ENCODE results near the gene USP33. TPM values are rescaled to one million over a fixed set of nuclear protein-coding genes. Genes with fewer than 3 reads are reported as not detected.
"Not testable (repeated sequence)": the region's sequence is repeated elsewhere in the genome, so short reads cannot be mapped to it uniquely, and the experiment has no call there.

Gene USP33
- 10 to 100 TPM; 33.1 to 45.0 (median 33.8) TPM for polyA plus RNA-seq

DNA sequence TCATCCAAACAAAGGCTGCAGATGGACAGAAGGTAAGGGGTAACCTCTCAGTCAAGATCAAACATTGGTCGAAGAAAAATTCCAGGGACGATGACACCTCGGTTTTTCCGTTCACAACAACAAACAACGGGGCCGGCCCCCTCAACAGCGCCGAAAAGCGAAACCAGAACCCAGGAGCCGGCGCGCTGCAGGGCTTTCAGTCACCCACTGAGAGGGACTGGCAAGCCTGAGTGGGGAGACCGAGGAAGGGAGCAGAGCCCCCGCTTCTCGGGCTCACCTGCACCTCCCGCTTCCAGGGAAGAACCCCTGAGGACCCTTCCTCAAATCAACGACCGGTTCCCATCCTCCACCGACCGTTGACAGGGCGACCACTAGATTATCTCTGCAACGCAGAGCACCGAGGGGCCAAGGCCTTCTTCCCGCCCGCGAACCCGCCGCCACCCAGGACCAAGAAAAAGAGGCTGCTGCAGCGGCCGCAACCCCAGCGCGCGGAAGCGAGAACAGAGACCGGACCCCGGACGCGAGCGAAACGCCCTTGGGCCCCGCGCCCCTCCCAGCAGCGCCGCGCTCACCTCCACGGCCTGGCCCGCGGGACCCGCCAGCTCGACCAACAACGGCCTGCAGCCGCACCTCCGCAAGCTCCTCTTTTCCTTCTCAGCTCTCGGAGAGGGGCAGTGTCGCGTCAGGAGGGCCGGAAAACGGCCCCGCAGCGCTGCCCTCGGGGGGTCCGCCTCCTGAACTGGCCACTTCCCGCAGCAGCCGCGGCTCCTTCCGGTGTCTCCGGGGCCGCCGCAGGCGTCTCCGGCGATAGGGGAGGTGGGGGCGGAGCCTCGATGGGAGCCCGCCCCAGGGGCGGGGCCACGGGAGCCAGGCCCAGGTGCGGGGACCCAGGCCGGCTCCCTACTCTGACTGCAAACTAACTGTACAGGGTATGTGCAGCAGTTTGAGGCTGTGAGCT, at the start of gene USP33:
Gene USP33 (minus strand): TSS at position 782 of the 958 bp plus-strand sequence. CDS start 18,155 bp downstream, outside the sequence.
- peak within 1 kb of the TSS; percentile 93 to 98 (median 97) for H3K27ac Mint-ChIP-seq
- H3K9me3 Mint-ChIP-seq, result no peaks in the 10 kb centered on the region
- peak within 1 kb of the TSS; percentile 90 to 98 (median 94) for H3K4me3 Mint-ChIP-seq
- H3K4me1 Mint-ChIP-seq, result peaks cover 42 to 49% of the 10 kb centered on the region in 2 donors
- no peaks in the 10 kb centered on the region for H3K36me3 Mint-ChIP-seq
- peaks cover 3 to 12% (median 4%) of the 10 kb centered on the region in 3 donors for H3K27me3 Mint-ChIP-seq (ENCODE audit: low read depth in 3 of 3)
- peak; percentile 91 to 93 (median 91) for DNase-seq

DNA sequence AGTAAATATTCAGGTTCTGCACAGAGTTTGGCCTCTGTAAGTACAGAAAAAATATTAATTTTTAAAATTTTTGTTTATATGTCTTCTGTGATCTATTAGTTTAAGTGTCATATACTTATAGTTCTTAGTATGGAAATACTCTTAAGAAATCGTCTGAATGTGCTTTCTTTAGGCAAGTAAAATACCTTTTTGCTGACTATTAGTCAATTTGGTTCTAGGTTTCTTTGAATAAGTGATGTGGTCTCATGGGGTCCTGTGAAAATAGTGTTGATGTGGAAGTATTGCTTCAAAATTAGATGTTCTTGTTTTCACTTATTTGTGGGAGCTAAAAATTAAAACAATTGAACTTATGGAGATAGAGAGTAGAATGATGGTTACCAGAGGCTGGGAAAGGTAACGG, 43.7 kb upstream of the USP33 start:
- H3K36me3 Mint-ChIP-seq, result peaks cover 8 to 35% (median 12%) of the 10 kb centered on the region in 3 donors
- no peak overlapping the region for H3K4me3 Mint-ChIP-seq
- peaks cover 2 to 18% of the 10 kb centered on the region in 2 donors for H3K4me1 Mint-ChIP-seq
- no peak for DNase-seq
- no peaks in the 10 kb centered on the region for H3K27me3 Mint-ChIP-seq (ENCODE audit: low read depth in 3 of 3)
- no peaks in the 10 kb centered on the region for H3K9me3 Mint-ChIP-seq
- no peak overlapping the region for H3K27ac Mint-ChIP-seq

DNA sequence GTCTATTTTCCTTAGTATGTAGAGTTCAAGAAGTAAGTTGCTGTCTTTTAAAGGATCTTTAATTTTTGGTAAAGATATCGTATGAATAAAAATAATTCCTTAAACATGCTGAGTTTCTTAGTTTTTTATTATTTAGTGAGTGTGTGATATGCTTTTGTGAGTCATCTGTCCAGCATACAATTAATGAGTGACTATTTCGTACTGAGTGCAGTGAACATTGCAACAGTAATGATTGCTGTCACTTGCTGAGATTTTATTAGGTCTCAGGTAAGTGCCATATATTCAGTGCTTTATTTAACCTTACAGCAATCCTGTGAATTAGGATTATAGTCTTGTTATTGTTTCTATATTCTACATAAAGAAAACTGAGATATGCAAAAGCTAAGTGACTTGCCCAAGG, 42.4 kb upstream of the USP33 start:
- no peak for DNase-seq
- peaks cover 4 to 33% (median 8%) of the 10 kb centered on the region in 3 donors for H3K36me3 Mint-ChIP-seq
- no peaks in the 10 kb centered on the region for H3K27me3 Mint-ChIP-seq (ENCODE audit: low read depth in 3 of 3)
- no peaks in the 10 kb centered on the region for H3K9me3 Mint-ChIP-seq
- H3K4me1 Mint-ChIP-seq, result peaks cover 8 to 30% of the 10 kb centered on the region in 2 donors
- peak overlapping the region in 1 of 6 donors; percentile 35 for H3K27ac Mint-ChIP-seq
- no peak overlapping the region for H3K4me3 Mint-ChIP-seq

DNA sequence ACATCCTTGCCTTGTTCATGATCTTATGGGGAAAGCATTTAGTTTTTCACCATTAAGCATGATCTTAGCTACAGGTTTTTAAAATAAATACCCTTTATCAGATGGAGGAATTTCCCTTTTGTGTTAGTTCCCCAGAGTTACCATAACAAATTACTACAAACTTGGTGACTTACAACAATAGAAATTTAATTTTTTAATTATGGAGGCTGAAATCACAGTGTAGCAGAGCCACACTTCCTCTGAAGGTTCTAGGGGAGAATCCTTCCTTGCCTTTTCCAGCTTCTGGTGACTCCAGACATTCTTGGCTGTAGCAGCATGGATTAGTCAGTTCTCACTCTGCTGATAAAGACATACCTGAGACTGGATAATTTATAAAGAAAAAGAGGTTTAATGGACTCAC, 38.3 kb upstream of the USP33 start:
- Mint-ChIP-seq H3K4me1 (peaks cover 12 to 36% of the 10 kb centered on the region in 2 donors), H3K27me3 (ENCODE audit: low read depth in 3 of 3) (no peaks in the 10 kb centered on the region), H3K27ac (no peak overlapping the region), H3K36me3 (peaks cover 0 to 22% (median 8%) of the 10 kb centered on the region in 3 donors), H3K9me3 (no peaks in the 10 kb centered on the region), H3K4me3 (no peak overlapping the region)
- no peak for DNase-seq

DNA sequence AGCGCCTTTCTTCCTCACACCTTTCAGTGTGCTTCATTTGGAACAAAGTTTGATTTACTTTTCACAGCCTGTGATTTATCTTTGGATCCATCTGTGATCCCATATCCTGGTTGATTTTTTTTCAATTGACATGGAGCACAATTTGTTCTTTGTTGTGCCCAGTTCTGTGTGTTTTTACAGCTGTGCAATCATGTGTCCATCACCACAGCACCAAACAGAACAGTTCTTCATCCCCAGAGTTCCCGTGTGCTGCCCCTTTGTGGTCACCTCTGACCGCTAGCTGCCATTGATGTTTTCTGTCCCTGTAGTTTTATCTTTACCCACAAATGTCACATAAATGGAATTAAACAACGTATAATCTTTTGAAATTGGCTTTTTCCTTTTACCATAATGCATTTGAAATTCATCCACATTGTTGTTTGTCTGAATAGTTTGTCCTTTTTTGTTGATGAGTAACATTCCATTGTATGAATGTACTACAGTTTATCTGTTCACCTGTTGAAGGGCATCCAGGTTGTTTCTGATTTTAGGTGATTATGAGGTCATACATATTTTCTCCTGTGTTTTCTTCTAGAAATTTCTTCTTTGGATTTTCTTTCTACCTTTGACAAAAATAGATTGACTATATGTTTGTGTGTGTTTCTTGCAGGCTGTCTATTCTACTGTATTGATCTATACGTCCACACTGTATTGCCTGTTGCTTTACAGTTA, 37.2 kb upstream of the USP33 start:
- no peak for DNase-seq
- Mint-ChIP-seq H3K4me3 (no peak overlapping the region), H3K4me1 (peaks cover 15 to 42% of the 10 kb centered on the region in 2 donors), H3K27ac (no peak overlapping the region), H3K9me3 (no peaks in the 10 kb centered on the region), H3K27me3 (ENCODE audit: low read depth in 3 of 3) (no peaks in the 10 kb centered on the region), H3K36me3 (peaks cover 5 to 19% (median 11%) of the 10 kb centered on the region in 3 donors)

DNA sequence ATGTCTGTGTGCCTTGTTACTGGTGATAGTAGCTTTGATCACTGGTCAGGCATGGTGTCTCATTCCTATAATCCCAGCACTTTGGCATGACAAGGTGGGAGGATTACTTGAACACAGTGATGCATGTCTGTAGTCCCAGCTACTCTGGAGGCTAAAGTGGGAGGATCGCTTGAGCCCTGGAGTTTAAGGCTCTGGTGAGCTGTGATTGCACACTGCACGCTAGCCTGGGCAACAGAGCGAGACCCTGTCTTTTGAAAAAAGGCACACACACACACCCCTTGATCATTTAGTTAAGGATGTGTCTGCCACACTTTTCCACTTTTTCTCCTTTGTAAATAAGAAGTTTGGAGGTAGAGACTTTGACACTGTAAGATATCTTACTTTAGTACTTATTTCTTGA, 34.9 kb upstream of the USP33 start:
- peaks cover 15 to 33% of the 10 kb centered on the region in 2 donors for H3K4me1 Mint-ChIP-seq
- no peaks in the 10 kb centered on the region for H3K27me3 Mint-ChIP-seq (ENCODE audit: low read depth in 3 of 3)
- no peak overlapping the region for H3K4me3 Mint-ChIP-seq
- peaks cover 5 to 14% (median 11%) of the 10 kb centered on the region in 3 donors for H3K36me3 Mint-ChIP-seq
- H3K9me3 Mint-ChIP-seq, result no peaks in the 10 kb centered on the region
- H3K27ac Mint-ChIP-seq, result no peak overlapping the region
- no peak for DNase-seq

DNA sequence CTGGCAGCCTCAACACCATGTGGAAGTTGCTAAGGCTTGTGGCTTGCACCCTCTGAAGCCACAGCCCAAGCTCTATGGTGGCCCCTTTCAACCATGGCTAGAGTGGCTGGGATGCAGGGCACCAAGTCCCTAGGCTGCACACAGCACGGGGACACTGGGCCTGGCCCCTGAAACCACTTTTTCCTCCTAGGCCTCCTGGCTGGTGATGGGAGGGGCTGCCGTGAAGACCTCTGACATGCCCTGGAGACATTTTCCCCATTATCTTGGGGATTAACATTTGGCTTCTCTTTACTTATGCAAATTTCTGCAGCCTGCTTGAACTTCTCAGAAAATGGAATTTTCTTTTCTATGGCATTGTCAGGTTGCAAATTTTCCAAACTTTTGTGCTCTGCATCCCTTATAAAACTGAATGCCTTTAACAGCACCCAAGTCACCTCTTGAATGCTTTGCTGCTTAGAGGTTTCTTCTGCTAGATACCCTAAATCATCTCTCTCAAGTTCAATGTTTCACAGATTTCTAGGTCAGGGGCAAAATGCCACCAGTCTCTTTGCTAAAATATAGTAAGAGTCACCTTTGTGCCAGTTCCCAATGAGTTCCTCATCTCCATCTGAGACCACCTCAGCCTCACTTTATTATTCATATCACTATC, 26.6 kb upstream of the USP33 start:
- not testable (repeated sequence) for H3K27ac Mint-ChIP-seq; DNase-seq; H3K9me3 Mint-ChIP-seq; H3K4me3 Mint-ChIP-seq; H3K27me3 Mint-ChIP-seq (ENCODE audit: low read depth in 3 of 3)
- peaks cover 16 to 53% of the 10 kb centered on the region in 2 donors for H3K4me1 Mint-ChIP-seq
- H3K36me3 Mint-ChIP-seq, result peaks cover 29 to 45% (median 36%) of the 10 kb centered on the region in 3 donors

DNA sequence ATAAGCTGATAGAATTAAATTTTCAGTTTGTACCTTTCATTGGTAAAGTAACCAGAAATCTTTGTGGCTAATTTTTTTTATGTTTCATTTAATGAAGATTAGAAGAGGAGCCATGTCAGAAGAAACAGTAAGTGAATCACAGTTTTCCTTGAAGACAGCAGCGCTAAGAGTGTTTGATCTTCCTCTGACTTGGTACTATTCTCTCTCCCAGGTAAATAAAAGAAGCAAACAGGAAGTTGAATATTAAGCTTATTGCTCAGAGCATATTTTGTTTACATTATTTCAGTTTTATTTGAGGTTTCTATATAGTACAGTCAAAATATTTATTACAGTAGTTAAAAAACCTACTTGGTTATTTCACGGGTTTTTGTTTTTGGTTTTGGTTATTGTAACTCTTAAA, 23.5 kb upstream of the USP33 start:
- no peak for DNase-seq
- H3K27me3 Mint-ChIP-seq (ENCODE audit: low read depth in 3 of 3), result peaks cover 2% of the 10 kb centered on the region in 3 donors
- no peaks in the 10 kb centered on the region for H3K9me3 Mint-ChIP-seq
- H3K4me3 Mint-ChIP-seq, result no peak overlapping the region
- H3K27ac Mint-ChIP-seq, result peak overlapping the region in 1 of 6 donors; percentile 58
- peaks cover 38 to 72% of the 10 kb centered on the region in 2 donors for H3K4me1 Mint-ChIP-seq
- H3K36me3 Mint-ChIP-seq, result peaks cover 22 to 34% (median 28%) of the 10 kb centered on the region in 3 donors

DNA sequence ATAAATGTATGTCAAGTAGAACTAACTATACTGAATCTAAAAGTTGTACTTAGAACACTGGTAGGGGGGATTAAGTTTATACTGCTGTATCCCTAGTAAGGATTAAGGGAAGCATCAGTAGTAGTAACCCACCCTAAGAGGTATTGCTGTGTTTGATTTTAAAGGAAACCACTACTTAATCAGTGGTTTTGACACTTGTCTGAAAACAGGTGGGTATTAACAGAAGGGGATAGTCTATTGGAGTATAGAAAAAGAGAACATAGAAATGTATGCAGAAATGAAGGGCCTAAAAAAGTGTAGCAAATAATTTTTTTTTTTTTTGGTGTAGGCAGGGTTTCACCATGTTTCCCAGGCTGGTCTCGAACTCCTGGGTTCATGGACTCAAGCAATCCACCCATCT, 22.0 kb upstream of the USP33 start:
- H3K9me3 Mint-ChIP-seq, result no peaks in the 10 kb centered on the region
- peaks cover 17 to 24% (median 17%) of the 10 kb centered on the region in 3 donors for H3K36me3 Mint-ChIP-seq
- peaks cover 2 to 5% (median 2%) of the 10 kb centered on the region in 3 donors for H3K27me3 Mint-ChIP-seq (ENCODE audit: low read depth in 3 of 3)
- H3K27ac Mint-ChIP-seq, result peak overlapping the region in 4 of 6 donors; percentile 44 to 86 (median 60)
- peak overlapping the region; percentile 42 to 74 (median 69) for H3K4me3 Mint-ChIP-seq
- peaks cover 38 to 67% of the 10 kb centered on the region in 2 donors for H3K4me1 Mint-ChIP-seq
- no peak for DNase-seq

DNA sequence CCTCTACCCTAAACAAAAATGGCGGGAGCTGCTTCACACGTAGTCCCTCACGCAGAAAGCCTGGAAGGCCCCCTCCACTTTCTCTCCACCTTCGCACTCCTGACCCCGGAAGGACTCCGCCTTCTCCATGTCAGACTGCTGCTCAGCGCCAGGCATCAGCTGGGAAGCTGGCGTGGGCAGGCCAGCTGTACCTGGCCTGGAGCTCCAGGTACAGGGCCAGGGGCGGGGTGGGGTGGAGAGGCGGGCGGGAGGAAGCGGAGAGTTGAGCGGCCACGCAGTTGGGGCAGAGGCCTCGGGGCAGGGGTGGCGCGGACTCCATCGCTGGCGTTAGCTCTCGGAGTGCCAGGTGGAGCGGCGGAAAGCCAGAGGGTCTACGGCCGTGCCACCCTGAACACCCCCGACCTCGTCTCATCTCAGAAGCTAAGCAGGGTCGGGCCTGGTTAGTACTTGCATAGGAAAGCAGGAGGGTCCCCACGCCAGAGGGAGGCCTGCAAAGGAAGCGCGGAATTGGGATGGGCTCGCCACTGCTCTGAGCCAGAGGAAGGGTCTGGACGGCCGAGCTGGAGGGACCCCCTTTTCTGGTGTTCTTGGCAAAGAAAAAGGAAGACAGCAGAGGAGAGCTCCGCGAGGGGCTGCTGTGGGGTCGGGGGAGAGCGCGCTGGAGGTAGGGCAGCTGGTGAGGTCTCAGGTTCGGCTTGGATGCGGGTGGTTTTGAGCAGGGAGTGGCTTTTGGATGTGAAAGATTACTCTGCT, 20.1 kb upstream of the USP33 start, which contains the start of gene MIGA1:
Gene MIGA1 (plus strand): TSS at position 121 of the 753 bp plus-strand sequence. CDS start 3,604 bp downstream, outside the sequence.
- peaks cover 35 to 57% of the 10 kb centered on the region in 2 donors for H3K4me1 Mint-ChIP-seq
- peak; percentile 82 to 85 (median 83) for DNase-seq
- peak within 1 kb of the TSS; percentile 91 to 95 (median 93) for H3K4me3 Mint-ChIP-seq
- H3K36me3 Mint-ChIP-seq, result peaks cover 4 to 9% (median 8%) of the 10 kb centered on the region in 3 donors
- no peaks in the 10 kb centered on the region for H3K9me3 Mint-ChIP-seq
- peak within 1 kb of the TSS; percentile 79 to 95 (median 91) for H3K27ac Mint-ChIP-seq
- peaks cover 2 to 3% (median 3%) of the 10 kb centered on the region in 3 donors for H3K27me3 Mint-ChIP-seq (ENCODE audit: low read depth in 3 of 3)

DNA sequence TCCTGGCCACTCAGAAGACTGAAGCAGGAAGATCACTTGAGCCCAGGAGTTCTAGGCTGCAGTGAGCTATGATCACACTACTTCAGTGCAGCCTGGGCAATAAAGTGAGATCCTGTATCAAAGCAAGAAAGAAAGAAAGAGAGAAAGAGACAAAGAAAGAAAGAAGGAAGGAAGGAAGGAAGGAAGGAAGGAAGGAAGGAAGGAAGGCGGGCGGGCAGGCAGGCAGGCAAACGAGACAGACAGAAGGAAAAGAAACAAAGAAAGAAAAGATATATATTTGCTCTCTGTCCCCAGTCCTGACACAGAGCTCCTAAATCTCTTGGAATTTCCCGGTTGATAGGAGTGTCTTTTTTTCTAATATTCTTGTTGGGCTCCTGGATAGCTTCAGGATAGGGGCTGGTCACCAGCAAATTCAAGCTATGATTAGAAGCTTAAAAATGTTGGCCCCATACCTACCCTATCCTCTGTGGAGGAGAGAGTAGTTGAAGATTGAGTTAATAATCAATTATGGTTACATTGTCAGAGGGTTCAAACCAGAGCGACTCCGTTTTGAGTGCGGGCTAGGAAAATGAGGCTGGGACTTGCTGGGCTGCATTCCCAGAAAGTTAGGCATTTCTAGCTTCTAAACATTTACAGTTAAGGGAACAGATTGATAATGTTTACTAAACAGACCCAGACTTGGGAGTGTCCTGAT, 16.5 kb upstream of the USP33 start:
- no peak overlapping the region for H3K27ac Mint-ChIP-seq
- DNase-seq, result no peak
- no peak overlapping the region for H3K4me3 Mint-ChIP-seq
- H3K4me1 Mint-ChIP-seq, result peaks cover 22 to 25% of the 10 kb centered on the region in 2 donors
- H3K36me3 Mint-ChIP-seq, result no peaks in the 10 kb centered on the region
- H3K9me3 Mint-ChIP-seq, result no peaks in the 10 kb centered on the region
- peaks cover 2 to 3% (median 3%) of the 10 kb centered on the region in 3 donors for H3K27me3 Mint-ChIP-seq (ENCODE audit: low read depth in 3 of 3)

DNA sequence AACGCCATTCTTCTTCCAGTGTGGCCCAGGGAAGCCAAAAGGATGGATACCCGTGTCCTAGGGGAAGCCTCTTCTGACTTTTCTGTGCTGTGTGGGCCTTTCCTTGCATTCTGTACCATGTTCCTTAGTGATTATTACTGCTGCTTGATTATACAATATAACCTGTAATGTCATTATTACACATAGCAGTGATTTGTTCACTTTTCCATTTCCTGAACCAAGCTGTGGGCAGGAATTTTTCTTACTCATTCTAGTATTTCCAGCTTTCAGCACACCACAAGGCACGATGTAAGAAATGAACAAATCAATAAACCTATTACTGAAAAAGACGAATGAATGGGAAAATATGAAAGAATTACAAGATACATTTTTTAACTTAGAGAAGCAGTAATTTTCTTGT, 8.4 kb upstream of the USP33 start:
- Mint-ChIP-seq H3K27me3 (ENCODE audit: low read depth in 3 of 3) (peaks cover 0 to 4% (median 3%) of the 10 kb centered on the region in 3 donors), H3K4me1 (no peaks in the 10 kb centered on the region), H3K9me3 (no peaks in the 10 kb centered on the region), H3K27ac (no peak overlapping the region), H3K36me3 (no peaks in the 10 kb centered on the region), H3K4me3 (no peak overlapping the region)
- no peak for DNase-seq
